ENCODE data around the gene WDR86.

DNA sequence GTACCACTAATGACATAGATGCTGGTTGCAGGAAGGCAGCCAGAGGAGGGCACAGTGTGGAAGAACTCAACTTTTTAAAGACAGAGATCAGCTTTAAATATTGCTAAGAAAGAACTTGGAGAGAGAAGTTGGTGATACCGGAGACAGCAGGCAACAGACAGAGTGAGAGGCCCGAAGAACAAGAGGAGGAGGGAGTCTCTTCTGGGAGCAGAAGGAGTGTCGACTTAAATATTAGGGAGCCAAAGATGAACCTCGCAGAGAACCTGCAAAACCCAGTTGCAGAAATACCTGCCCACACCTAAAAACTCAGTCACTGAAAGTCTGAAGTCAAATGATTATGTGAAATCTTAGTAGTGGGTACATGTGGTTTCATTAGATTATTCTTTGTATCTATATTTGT, 3.4 kb upstream of the WDR86 start:
- TF ChIP-seq MAFK (IDR thresholded peaks at IDR 0.05; ENCODE audit: low read depth, low read length) (no peak), MXI1 (IDR thresholded peaks at IDR 0.05; ENCODE audit: borderline replicate concordance, low read depth, low read length) (no peak), POLR2A (IDR thresholded peaks at IDR 0.05; ENCODE audit: low read depth, low read length) (no peak)
- TF ChIP-seq, protein P1, sequence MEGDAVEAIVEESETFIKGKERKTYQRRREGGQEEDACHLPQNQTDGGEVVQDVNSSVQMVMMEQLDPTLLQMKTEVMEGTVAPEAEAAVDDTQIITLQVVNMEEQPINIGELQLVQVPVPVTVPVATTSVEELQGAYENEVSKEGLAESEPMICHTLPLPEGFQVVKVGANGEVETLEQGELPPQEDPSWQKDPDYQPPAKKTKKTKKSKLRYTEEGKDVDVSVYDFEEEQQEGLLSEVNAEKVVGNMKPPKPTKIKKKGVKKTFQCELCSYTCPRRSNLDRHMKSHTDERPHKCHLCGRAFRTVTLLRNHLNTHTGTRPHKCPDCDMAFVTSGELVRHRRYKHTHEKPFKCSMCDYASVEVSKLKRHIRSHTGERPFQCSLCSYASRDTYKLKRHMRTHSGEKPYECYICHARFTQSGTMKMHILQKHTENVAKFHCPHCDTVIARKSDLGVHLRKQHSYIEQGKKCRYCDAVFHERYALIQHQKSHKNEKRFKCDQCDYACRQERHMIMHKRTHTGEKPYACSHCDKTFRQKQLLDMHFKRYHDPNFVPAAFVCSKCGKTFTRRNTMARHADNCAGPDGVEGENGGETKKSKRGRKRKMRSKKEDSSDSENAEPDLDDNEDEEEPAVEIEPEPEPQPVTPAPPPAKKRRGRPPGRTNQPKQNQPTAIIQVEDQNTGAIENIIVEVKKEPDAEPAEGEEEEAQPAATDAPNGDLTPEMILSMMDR (conservative IDR thresholded peaks at IDR 0.05; ENCODE audit: low read depth, low read length) = no peak
